ENCODE results near the gene CALML6.

DNA sequence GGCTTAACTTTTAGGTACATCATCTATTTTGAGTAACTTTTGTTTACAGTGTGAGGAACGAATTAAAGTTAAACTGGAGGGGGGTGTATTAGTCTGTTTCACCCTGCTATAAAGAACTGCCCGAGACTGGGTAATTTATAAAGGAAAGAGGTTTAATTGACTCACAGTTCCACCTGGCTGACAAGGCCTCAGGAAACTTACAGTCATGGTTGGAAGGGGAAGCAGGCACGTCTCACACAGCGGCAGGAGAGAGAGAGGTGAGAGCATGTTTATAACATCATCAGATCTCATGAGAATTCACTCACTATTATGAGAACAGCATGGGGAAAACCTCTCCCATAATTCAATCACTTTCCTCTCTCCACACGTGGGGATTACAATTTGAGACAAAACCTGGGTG is 35.9 kb downstream of the CALML6 start:
- TF ChIP-seq, protein P1, sequence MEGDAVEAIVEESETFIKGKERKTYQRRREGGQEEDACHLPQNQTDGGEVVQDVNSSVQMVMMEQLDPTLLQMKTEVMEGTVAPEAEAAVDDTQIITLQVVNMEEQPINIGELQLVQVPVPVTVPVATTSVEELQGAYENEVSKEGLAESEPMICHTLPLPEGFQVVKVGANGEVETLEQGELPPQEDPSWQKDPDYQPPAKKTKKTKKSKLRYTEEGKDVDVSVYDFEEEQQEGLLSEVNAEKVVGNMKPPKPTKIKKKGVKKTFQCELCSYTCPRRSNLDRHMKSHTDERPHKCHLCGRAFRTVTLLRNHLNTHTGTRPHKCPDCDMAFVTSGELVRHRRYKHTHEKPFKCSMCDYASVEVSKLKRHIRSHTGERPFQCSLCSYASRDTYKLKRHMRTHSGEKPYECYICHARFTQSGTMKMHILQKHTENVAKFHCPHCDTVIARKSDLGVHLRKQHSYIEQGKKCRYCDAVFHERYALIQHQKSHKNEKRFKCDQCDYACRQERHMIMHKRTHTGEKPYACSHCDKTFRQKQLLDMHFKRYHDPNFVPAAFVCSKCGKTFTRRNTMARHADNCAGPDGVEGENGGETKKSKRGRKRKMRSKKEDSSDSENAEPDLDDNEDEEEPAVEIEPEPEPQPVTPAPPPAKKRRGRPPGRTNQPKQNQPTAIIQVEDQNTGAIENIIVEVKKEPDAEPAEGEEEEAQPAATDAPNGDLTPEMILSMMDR (IDR thresholded peaks at IDR 0.05), result no peak
- TF ChIP-seq POLR2A (IDR thresholded peaks at IDR 0.05), result no peak

Measured in body of pancreas (tissue), 4 donors.